Measurements from ENCODE around the gene CAMK2B. TPM values are rescaled to one million over a fixed set of nuclear protein-coding genes. Genes with fewer than 3 reads are reported as not detected.

The CAMK2B gene
- total and polyA plus RNA-seq, 2 experiments from 2014 or later: not detected

- TF ChIP-seq EZH2 (IDR thresholded peaks at IDR 0.05; ENCODE audit: low read depth, unreplicated experiment): no peak
- no peak for TF ChIP-seq POLR2AphosphoS5 (IDR thresholded peaks at IDR 0.05; ENCODE audit: low read depth)
Observed at GRCh38 chr7:44224080-44224973, 101.1 kb downstream of the CAMK2B start (continued).

GRCh38 chr7:44223362-44224079 lies 101.9 kb downstream of the CAMK2B start:
- Histone ChIP-seq H3K79me2 (replicated peaks; ENCODE audit: insufficient read depth) (no peaks in the 10 kb centered on the region), H3K27me3 (ENCODE audit: insufficient read depth) (no peaks in the 10 kb centered on the region), H3K9me2 (ENCODE audit: insufficient read depth) (no peaks in the 10 kb centered on the region), H3K4me2 (no peak overlapping the region), H3K27ac (ENCODE audit: low read depth) (no peak overlapping the region), H3K4me3 (no peak overlapping the region), H4K20me1 (replicated peaks; ENCODE audit: insufficient read depth) (no peaks in the 10 kb centered on the region), H3F3A (replicated peaks; ENCODE audit: low read depth) (no peaks in the 10 kb centered on the region), H3K4me1 (ENCODE audit: insufficient read depth) (peaks cover 6% of the 10 kb centered on the region), H3K36me3 (ENCODE audit: insufficient read depth) (no peaks in the 10 kb centered on the region), H2AFZ (no peak overlapping the region)
- Mint-ChIP-seq H3K4me1 (peaks cover 25% of the 10 kb centered on the region), H3K36me3 (ENCODE audit: low read depth) (no peaks in the 10 kb centered on the region), H3K27me3 (ENCODE audit: insufficient read depth, low read depth, poor library complexity) (peaks cover 16% of the 10 kb centered on the region), H3K4me3 (no peak overlapping the region), H3K9me3 (no peaks in the 10 kb centered on the region), H3K27ac (no peak overlapping the region)
- DNase-seq (ENCODE audit: low spot score): no peak
- ATAC-seq: no peak
- no peak for TF ChIP-seq NANOG (IDR thresholded peaks at IDR 0.05; ENCODE audit: borderline replicate concordance)

DNA sequence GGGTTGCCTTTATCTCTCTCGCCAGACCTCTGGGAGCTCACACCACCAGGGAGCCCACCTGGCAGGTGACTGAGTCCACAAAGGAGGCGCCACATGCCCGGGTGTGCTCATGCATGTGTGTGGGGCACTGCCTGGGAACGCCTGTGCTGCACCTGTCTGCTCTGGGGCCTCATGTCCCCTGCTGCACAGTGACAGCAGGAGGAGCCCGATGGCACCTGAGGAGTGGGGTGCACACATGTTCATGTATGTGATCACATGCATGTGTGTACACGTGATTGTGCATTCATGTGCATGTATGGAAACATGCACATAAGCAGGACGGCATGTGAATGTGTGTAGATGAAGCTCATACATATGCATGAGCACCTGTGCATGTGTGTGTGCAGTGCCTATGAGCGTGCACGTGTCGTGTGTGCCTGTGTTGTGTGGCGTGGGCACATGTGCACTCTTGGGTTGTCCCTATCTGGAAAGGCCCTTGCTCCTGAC lies 102.6 kb downstream of the CAMK2B start:
- Mint-ChIP-seq H3K4me3 (no peak overlapping the region), H3K36me3 (ENCODE audit: low read depth) (no peaks in the 10 kb centered on the region), H3K4me1 (peaks cover 33% of the 10 kb centered on the region), H3K9me3 (no peaks in the 10 kb centered on the region), H3K27ac (no peak overlapping the region), H3K27me3 (ENCODE audit: insufficient read depth, low read depth, poor library complexity) (peaks cover 13% of the 10 kb centered on the region)
- no peak overlapping the region for H2AFZ ChIP-seq
- H3K4me1 ChIP-seq (ENCODE audit: insufficient read depth): peaks cover 8% of the 10 kb centered on the region
- H3F3A ChIP-seq (replicated peaks; ENCODE audit: low read depth): no peaks in the 10 kb centered on the region
- H3K4me3 ChIP-seq: no peak overlapping the region
- no peaks in the 10 kb centered on the region for H3K9me2 ChIP-seq (ENCODE audit: insufficient read depth)
- H3K4me2 ChIP-seq: no peak overlapping the region
- no peaks in the 10 kb centered on the region for H4K20me1 ChIP-seq (replicated peaks; ENCODE audit: insufficient read depth)
- no peak for ATAC-seq
- H3K79me2 ChIP-seq (replicated peaks; ENCODE audit: insufficient read depth): no peaks in the 10 kb centered on the region
- H3K27ac ChIP-seq (ENCODE audit: low read depth): no peak overlapping the region
- no peaks in the 10 kb centered on the region for H3K36me3 ChIP-seq (ENCODE audit: insufficient read depth)
- H3K27me3 ChIP-seq (ENCODE audit: insufficient read depth): no peaks in the 10 kb centered on the region
- DNase-seq (ENCODE audit: low spot score): no peak
- no peak for TF ChIP-seq NANOG (IDR thresholded peaks at IDR 0.05; ENCODE audit: borderline replicate concordance)
- TF ChIP-seq EZH2phosphoT487 (IDR thresholded peaks at IDR 0.05; ENCODE audit: unreplicated experiment): no peak
- TF ChIP-seq CTCF (conservative IDR thresholded peaks at IDR 0.05; ENCODE audit: low read depth in 2 of 2): no peak
- no peak for TF ChIP-seq STAT1 (IDR thresholded peaks at IDR 0.05; ENCODE audit: unreplicated experiment)
- TF ChIP-seq ZNF331 (CRISPR knock-in tag; IDR thresholded peaks at IDR 0.05; ENCODE audit: low read depth): no peak
- TF ChIP-seq POLR2AphosphoS5 (IDR thresholded peaks at IDR 0.05; ENCODE audit: low read depth): no peak
- no peak for TF ChIP-seq ETS1 (IDR thresholded peaks at IDR 0.05)
- no peak for TF ChIP-seq CREB1 (CRISPR knock-in tag; IDR thresholded peaks at IDR 0.05; ENCODE audit: low read depth)

All from GM23338 (cell line).